GM18951 (cell line): ENCODE data around the gene OR6J1.

Source experiments
- POLR2A ChIP-seq: IDR thresholded peaks from 4 replicates; pipeline ENCODE4 v1.6.1; 2011; ENCODE audit warnings: mild to moderate bottlenecking; ENCODE audit not compliant: insufficient read length, insufficient read depth; ENCODE audit errors: extremely low read depth
- in situ Hi-C: fragments of 300-500 bp; cut with MboI; formaldehyde crosslinking; loops from one replicate; pipeline ENCODE4 v1.12.0; 2022; ENCODE audit warnings: low sequenced_read_pairs, mixed read lengths, inconsistent platforms; ENCODE audit not compliant: unreplicated experiment

The OR6J1 gene

DNA sequence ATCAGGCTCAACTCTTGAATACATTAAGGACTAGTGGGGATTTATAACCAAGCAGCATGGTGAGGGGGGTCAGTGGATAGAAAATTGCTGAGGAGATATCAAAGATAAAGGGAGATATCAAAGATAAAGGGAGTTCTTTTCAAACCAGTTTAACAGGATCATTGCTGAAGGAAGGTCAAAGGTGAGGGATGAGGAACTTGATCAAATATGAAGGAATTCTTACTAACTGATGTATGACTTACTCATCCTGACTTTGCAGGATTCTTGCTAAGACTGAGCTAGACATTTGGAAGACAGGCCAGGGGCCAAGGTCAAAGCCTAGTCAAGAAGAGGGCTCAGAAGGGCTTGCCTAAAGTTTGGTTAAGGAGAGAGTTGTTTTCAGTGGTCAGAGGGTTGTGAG lies 41.3 kb downstream of the OR6J1 start:
- in situ Hi-C loops, result no loop called here
- TF ChIP-seq POLR2A, result no peak

- in situ Hi-C loops, result no loop called here
Measured at GRCh38 chr14:22601996-22602395, 42.2 kb downstream of the OR6J1 start.

DNA sequence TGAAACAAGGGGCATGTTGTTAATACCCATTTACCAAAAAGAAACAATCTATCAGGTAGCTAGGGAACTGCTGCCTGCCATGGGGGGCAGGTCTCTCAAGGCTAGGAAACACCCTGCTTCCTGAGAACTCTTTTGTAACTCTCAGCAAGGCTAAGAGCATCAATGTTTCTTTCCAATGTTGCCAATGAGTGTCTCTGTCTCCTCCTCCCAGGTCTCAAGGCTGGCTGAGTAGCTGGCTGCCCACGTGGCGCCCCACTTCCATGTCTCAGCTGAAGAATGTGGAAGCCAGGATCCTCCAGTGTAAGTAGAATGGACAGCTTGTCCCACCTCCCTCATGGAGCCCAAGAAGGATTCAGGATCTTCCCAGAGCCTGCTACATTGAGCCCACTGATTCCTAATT lies 42.7 kb downstream of the OR6J1 start:
- no peak for TF ChIP-seq POLR2A
- in situ Hi-C loops, result no loop called here

More at GRCh38 chr14:22601996-22602395, 42.2 kb downstream of the OR6J1 start:
- no peak for TF ChIP-seq POLR2A

GRCh38 chr14:22600027-22600426 lies 44.1 kb downstream of the OR6J1 start:
- TF ChIP-seq POLR2A, result no peak
- in situ Hi-C loops, result no loop called here

GRCh38 chr14:22599349-22599748 lies 44.8 kb downstream of the OR6J1 start:
- in situ Hi-C loops, result no loop called here
- no peak for TF ChIP-seq POLR2A

- no peak for TF ChIP-seq POLR2A
- in situ Hi-C loops, result no loop called here
Measured at GRCh38 chr14:22598896-22599244, 45.3 kb downstream of the OR6J1 start.

DNA sequence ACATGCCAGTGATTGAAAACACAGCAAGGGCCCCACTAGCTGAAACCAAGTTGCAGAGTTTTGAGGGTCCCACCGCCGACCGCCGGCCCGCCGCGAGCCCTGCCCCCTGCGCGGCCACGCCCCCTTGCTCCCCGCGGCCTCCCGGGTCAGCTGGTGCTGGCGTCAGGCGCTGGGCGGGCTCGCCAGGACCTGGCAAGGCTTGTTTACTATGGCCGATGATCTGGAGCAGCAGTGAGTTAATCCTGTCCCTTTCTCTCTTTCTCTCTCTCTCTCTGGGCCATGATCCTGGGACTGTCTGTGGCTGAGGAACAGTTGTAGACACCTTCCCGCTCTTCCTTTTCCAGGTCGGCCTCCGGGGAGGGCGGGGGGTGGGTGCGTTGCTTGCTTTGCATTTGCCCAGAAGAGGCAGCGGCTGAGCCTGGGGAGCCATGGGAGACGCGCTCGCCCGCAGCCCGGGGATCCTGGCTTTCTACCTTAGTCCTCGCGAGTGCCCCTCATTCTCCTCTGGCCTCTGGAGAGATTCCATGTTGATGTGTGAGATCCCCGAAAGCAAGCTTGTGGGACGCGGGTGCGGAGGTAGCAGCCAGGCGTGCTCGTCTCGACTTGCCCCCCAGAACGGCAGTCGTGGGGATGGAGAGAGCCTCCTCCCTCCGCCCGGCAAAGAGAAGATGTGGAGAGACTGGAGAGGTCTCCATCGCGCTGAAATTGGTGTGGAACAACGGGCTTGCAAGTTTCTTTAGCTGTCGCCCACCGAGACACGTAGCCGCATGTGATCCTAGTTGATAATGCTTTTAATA lies 45.9 kb downstream of the OR6J1 start, which contains the start of gene ABHD4:
ABHD4 (plus strand) TSS at position 202 of the 797 bp plus-strand sequence; CDS start at position 209, 7 bp downstream.
- TF ChIP-seq POLR2A, result peak; percentile 51
- in situ Hi-C loops, result no loop called here

- no peak for TF ChIP-seq POLR2A
- in situ Hi-C loops, result no loop called here
Measured at GRCh38 chr14:22597771-22598098, 46.4 kb downstream of the OR6J1 start.

GRCh38 chr14:22597265-22597664 lies 46.9 kb downstream of the OR6J1 start:
- no peak for TF ChIP-seq POLR2A
- in situ Hi-C loops, result no loop called here

DNA sequence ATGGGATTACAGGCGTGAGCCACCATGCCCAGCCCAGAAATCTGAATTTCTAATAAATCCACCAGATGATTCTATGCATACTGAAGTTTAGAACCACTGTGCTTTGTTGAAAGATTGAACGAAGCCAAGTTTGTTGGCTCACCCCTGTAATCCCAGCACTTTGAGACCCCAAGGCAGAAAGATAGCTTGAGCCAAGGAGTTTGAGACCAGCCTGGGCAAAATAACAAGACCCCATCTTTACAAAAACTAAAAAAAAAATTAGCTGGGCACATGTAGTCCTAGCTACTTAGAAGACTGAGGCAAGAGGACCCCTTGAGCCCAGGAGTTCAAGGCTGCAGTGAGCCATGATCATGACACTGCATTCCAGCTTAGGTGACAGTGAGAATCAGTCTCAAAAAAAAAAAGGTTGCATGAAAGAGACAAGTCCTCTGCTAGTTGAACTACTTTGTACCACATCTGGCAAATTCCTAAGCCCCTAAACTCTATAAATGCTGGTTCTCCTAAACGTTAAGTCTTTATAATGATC lies 47.7 kb downstream of the OR6J1 start:
- in situ Hi-C loops, result no loop called here
- TF ChIP-seq POLR2A, result no peak

DNA sequence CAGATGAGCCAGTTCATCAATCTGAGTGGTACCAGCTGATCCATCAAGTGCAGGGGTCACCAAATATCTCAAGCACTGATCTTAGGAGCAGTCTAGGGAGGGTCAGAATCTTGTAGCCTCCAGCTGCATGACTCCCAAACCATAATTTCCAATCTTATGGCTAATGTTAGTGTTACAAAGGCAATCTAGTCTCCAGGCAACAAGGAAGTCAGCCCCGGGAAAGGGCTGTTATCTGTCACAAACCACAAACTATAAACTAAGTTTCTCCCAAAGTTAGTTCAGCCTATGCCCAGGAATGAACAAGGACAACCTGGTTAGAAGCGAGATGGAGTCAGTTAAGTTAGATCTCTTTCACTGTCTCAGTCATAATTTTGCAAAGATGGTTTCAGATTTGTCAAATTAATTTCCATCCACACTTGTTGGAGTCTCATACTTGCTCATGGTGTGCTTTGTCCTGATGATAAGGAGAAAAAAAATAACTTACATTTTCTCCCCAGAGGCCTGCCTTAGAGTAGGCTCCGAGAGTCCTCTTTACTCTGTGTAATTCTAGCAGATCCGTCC lies 49.9 kb downstream of the OR6J1 start:
- in situ Hi-C loops, result no loop called here
- no peak for TF ChIP-seq POLR2A

DNA sequence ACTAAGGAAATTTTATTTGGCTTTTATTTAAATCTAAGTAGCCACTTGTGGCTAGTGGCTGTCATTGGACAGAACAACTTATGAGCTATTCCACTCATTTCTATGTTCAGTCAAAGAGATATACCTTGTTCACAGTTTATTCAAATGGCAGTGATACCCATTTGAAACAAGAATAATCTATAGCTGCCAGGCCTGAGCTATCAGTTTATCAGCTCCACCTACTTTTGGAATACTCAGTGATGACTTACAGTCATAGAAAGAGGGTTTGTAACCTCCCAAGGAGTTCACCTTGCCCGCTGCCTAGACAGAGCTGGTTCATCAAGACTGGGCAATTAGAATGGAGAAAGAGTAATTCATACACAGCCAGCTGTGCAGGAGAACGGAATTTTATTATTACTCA lies 50.6 kb downstream of the OR6J1 start:
- TF ChIP-seq POLR2A, result no peak
- in situ Hi-C loops, result no loop called here

DNA sequence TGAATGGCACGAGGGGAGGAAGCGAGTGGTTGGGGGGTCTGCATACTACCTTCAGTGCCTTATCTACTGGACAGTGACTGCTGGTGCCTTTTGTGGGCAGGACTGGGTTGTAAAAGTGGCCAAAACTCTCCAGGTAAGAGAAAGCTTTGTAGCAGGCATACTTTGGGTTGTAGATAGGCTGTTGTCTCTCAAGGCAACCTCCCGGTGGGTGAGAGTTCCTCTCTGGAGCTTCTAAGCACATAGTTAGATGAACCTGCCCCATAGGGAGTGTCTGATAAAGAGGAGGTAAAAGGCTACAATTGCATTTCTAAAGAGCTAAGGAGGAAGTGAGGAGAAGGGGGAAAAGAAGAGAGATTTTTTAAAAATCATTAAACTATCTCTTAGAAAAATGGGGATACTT lies 51.0 kb downstream of the OR6J1 start:
- no peak for TF ChIP-seq POLR2A
- in situ Hi-C loops, result no loop called here

DNA sequence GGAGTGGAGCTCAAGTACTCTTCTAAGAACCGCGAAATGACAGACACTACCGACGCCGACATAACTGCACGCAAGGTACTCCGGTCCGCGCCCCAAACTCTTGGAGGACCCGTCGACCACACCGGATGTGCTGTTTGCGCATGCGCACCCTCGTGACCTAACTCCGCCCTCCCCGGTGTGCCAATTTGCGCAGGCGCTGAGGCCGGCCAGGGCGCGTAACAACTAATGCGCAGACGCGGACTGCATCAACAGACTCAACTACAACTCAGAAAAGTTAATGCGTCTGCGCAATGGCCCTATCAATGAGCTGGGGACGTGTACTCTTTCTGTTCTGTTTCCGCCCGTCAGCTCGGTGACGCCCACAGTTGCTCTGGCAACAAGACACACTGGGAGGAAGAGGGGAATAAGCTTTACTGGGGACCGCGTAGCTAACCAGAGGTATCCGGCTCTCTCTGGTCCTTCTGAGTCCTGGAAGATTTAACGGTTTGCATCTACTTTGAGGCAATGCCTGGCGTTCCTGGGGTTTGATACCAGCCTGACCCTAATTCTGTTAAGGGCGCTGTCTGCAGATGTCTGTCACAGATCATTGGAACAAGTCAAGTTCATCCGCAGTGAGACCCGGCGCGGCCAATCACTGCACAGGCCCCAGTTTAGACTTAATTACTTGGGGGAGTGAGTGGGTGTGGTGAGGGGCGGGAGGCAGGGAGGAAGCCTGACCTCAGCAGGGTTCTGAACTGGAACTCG lies 54.9 kb downstream of the OR6J1 start, which contains the start of gene DAD1:
DAD1 (minus strand) TSS at position 129 of the 744 bp plus-strand sequence; CDS start at position 62, 67 bp downstream.
- peak; percentile 97 for TF ChIP-seq POLR2A
- in situ Hi-C loops, result loop anchor here (10.0 kb wide), 1 partner anchor 266 kb away; no protein-coding TSS in a partner anchor
